ENCODE measurements around the gene SIDT2.

The SIDT2 gene

DNA sequence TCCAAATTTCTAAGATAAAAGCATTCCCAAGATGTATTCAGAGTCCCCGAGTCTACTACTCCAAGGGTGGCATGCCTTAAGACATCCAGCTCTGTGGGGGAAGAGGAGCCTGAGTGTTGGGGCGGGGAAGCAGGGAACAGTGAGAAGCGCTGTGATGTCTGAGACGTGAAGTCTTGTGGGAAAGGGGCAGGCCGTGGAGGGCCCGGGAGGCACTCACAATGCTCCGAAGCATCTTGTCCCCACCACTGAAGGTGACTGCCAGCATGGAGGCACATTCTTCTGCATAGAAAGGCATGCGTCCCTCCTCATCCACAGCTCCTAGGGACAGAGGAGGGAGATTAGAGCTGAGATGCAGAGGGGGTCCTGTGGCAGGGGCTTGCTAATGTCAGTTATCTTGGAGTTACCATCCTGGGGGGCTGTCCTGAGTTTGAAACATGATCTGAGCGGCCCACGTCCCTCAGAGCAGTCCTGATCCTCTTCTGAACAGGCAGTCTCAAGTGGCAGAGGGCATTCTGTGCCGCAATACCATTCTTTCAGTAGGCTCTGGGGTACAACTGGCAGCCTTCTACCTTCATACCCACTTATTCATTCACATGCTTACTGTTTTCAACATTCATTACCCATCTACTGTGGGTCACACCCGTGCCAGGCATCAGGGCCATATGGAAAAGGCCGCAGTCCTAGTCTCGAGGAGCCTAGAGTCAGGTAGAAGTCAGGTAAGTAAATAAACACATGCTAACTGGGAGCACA, 44.6 kb downstream of the SIDT2 start:
- no peak for DNase-seq (ENCODE audit: low read depth)

DNA sequence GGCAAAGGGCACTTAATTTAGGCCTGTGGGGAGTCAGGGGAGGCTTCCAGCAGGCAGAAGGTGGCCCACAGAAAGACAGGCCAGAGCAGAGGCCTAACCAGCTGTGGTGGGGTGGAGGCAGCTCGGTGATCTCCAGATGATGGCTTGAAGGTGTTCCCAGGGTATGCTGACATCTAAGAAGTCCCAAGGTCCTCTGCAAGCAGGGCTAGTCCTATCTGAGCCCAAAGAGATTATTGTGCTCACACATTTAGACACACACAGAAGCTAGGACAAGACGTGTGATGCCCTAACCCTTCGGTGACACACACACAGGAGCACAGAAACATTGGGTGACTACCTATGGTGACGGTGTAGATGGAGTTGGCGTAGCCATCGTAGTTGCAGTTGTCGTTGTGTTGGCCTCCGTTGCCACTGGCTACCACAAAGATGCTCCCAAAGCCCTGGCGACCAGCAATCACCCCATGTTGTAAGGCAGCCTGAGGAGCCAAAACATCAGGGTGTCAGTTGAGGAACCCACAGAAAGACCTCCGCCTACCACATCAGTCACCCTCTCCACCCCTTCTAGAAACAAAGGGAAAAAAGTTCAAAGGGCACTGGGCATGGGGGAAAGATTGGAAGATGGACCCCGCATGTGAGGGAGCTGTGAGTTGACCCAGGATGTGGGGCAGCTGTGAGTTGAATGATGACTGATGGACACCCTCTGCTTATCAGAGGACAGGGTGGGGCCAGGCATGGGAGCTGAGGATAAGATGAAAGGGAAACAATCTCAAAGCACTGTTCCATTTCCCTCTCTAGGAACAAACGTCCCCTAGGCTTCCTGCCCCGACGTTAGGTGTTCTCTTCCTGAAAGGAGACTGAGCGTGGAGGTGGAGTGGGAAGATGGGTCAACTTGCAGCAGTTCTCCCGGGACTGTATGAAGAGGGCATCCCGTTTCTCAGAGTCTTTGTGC, 45.5 kb downstream of the SIDT2 start:
- no peak for DNase-seq (ENCODE audit: low read depth)

DNA sequence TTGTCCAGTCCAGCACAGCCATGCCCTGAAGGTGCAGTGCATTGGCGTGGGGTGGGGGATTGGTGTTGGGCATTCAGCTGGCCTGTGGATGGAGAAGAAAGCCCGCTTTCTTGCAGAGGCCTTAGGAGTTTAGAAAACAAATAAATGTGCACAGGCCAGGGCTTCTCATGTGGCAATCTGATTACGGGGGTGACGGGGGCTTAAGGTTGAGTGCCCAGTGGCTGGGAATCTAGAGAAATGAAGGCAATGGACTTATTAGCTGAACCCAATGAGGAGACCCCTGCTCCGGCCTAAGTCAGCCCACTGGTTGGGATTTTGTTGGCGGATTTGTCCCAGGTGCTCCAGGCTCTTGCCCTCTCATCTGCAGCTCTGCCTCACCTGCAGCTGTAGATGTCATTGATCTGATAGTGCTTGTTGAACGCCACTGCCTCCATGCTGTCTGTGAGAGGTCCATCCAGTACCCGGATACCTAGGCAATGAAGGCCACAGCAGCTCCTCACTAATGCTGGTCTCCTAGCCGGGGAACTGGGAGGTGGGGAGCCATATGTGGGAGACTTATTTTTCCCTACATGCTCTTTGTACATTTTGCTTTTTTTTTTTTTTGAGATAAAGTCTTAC, 47.1 kb downstream of the SIDT2 start:
- DNase-seq (ENCODE audit: low read depth), result no peak

DNA sequence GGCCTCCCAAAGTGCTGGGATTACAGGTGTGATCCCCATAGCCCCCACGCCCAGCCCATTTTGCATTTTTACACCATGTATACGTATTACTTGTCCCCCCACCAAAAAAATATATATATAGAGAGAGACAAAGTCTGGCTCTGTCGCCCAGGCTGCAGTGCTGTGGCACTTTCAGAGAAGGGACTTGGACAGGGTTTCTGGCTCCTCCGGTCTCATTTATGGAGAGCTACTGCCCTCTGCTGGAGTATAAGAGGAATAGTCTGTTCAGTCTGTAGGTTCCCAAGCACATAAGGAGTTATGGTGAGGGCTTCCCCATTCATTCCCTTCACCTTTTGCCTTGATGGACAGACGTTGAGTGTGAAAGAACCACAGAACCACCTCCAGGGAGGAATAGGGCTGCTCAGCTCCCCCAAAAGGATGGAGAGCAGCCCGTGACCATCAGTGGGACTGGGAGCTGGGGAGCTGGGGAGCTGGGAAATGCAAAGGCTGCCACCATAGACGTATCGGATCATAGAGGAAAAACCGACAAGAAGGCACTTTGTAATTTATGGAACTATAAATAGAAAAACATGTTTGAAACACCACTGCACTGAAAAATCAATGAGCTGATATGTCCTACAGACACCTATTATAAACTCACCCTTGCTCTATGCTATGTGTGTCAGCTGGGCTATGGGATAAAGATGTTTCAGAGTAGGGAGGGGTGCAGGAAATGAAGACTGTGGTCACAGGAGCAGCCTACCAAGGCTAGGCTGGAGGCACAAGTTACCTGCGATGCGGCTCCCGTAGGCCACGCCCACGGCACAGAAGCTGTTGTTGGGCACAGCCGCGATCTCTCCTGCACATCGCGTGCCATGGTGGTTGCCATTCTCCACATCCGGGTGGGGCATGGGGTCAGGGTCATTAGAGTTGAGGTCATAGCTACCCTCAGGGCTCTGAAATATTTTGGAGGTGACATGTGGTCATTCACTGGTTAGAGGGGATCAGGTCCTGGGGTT, 48.1 kb downstream of the SIDT2 start:
- no peak for DNase-seq (ENCODE audit: low read depth)

DNA sequence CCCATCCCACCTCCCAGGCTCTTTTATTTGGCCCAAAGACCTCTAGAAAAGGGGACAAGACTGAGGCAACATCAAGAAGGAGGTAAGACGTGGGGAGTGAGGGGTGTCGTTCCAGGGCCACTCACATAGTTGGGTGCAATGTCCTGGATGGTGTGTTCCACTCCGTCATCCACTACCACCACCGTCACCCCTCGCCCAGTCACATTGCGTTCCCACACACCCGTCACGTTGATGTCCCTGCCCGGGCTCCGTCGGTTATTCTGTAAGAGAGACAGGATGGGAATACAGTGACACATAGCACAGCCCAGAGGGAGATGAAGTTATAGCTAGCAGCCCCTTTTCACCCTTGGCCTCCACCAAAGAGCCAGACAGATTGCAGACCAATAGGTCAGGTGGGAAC, 49.5 kb downstream of the SIDT2 start:
- DNase-seq (ENCODE audit: low read depth), result no peak

DNA sequence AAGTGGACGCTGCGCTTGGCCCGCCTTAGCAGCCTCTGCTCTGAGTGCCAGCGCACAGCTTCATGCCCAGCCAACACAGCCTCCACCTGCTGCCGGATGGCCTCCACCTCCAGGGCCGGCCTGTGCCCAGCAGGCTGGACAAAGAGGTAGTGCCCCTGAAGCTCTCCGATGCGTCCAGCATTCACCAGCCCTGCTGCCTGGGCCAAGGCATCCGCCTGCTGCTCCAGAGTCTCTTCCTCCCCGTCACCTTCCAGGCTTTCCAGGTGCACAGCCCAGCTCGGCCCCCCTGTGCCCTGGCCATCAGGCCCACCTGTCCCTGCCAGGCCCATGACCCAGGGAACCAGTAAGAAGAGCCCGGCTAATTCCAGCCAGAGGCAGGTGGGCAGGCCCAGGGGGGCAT, 50.9 kb downstream of the SIDT2 start:
- no peak for DNase-seq (ENCODE audit: low read depth)

DNA sequence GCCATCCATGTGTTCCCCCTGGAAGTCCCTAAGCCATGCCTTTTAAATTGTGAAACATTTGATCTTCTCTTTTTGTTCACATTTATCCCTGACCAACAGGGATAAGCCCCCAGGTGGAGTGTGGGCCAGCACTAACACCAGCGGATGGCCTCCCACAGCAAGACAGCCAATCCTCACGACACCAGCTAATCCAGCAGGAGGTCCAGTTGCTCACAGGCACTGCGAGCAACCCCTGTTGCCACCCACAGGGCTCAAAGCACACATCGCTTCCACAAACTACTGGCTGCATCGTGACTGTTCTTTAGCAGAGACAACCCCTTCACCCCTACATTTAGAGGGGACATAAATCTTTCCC, 51.4 kb downstream of the SIDT2 start:
- no peak for DNase-seq (ENCODE audit: low read depth)

DNA sequence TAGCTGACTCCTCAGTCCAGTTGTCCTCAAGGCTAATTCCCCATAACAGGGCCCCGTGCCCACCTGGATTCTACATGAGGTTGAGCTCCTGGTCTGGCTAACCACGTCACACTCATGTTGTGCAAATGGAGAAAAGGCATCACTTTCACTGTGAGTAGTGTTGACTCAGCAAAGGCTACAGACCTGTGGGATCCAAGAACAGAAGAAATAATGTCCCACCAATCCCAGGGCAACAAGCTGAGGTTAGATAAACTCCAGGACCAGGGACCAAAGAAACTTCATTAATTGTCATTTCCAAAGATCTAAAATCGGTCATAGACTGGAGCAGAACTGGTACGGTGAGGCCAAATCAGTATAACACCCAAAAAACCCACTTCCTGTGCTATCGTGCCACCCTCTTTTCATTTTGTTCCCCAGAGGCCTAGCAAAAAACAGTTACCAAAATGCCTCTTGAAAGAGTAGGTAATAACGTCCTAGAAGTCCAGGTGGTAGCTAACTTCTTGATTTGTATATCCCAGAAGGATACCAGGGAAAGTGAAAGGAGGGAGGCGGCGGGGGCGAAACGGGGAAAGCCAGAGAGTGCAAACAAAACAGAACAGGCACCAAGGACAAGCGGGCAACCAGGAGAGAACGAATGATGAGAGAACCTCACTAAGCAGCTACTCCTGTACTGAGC, 51.9 kb downstream of the SIDT2 start:
- DNase-seq (ENCODE audit: low read depth), result no peak

DNA sequence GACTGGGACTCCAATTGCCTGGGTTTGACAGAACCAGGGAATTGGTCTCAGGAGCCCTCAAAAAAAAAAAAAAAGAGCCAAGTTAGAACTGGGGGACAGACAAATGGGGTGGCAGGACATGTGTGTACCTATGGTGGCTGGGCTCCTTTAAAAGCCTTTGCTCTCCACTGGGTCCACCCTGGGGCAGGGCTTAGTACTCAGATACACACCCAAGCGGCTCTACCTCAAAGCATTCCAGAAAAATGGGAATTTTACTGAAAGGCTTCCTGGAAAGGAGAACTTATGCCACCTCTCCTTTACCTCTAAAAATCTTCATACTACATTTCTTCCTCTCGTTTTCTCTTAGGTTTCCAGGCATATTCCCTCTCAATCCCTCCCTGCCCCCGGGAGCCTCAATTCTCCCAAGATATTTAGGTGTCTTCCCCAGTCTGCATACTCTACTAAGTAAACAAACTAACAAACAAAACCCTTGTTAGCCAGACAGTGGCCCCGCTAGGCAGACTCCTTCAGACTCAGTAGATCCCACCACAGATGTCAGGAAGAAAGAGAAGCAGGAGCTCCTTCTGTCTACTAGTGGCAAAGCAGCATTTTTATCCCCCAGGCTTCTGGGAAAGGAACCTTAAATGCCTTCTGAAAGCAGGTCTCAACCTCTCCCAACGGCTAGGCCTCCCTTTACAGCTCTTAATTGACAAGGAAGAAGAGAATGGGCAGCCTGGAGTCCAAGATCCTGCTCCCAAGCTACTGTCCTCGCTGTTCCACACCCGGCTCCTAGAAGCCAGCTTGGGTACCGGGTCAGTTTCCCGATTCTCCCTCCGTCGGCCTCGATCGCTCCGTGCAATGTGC, 52.7 kb downstream of the SIDT2 start:
- no peak for DNase-seq (ENCODE audit: low read depth)

DNA sequence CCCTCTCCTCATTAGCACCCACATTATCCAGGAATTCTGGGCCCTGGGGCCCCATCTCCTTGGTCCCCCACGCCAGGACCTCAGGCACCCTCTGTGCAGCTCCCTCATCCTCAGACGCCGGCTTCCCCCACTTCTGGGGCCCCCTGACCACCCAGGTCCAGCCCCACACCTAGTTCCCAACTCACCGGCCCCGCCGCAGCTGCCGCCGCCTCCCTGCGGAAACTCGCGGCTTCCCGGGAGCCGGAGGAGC, 53.2 kb downstream of the SIDT2 start, which contains the start of gene PCSK7:
PCSK7 (minus strand) TSS at position 232 of the 250 bp plus-strand sequence. CDS start 2,229 bp downstream, outside the sequence.
- DNase-seq (ENCODE audit: low read depth), result no peak

DNA sequence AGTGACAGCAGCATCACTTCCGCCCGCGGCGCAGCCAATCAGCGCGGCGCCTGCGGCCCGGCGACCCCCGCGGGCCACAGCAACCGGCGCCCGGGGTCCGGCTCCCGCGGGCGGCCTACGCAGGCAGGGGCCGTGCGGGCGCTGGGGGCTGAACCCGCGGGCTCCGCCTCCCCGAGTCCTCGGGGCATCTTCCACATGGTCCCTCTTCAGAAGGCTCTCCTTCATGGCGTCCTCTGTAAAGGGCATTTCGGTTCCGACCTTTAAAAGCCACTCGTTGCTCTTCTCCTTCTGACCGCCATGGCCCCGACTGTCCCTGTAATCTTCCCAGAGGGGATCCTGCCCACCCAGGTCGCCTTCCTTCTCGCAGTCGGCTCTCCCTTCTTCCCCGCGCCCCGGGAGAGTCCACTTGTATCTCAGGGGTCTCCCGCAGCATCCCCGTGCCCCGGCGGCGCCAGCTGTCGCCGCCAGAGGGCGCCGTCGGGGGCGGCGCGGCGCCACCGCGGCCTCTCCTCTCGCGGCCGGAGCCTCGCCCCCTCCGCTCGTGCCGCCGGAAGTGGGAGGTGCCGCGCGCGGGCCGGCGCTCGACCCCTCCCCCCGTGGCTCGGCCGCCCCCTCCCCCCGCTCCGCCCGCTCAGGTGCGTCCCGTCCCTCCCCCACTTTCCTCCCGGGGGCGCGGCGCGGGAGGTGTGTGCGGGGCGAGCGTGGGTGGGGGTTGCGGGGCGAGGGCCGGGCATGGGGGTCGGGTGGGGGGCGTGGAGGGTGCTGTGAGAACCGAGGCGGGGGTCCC, 53.7 kb downstream of the SIDT2 start, which contains the start of gene RNF214:
RNF214 (plus strand) TSS at position 580 of the 787 bp plus-strand sequence. CDS start 1,602 bp downstream, outside the sequence.
- peak; percentile 64 for DNase-seq (ENCODE audit: low read depth)

DNA sequence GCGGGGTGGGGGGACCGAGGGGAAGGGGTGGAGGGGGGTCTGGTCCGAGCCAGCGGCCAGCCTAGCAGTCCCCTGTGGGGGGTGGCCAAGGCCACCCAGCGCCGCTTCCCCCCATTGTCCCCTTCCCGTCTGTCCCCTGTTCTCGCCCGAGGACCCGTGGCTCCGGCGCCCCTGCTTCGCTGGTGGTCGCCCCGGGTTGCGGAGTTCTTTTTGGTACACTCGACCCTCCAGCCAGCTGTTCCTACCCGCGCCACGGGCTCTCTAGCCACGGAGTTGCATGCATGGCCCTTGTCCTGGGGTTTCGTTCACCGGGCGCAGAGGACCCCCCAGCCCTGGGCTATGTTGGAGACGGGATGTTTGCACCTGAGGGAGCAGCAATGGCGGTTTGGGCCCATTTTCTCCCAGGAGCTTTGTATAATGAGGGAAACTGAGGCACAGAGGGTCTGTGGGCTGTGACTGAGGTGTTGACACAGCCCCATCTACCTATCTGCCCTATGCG, 54.4 kb downstream of the SIDT2 start:
- no peak for DNase-seq (ENCODE audit: low read depth)

DNA sequence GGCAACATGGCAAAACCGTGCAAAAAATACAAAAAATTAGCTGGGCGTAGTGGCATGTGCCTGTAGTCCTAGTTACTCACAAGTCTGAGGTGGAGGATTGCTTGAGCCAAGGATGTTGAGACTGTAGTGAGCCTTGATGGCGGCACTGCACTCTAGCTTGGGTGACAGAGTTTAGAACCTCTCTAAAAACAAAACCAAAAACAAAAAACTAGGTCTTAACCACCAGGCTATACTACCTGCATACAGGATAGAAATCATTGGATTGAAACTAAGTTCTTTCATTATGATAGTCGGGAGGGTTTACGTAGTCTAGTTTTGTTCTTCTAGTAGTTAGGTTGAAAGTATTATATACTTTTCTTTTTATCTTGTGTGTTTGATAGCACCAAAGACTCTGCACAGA, 59.7 kb downstream of the SIDT2 start:
- DNase-seq (ENCODE audit: low read depth), result no peak

DNA sequence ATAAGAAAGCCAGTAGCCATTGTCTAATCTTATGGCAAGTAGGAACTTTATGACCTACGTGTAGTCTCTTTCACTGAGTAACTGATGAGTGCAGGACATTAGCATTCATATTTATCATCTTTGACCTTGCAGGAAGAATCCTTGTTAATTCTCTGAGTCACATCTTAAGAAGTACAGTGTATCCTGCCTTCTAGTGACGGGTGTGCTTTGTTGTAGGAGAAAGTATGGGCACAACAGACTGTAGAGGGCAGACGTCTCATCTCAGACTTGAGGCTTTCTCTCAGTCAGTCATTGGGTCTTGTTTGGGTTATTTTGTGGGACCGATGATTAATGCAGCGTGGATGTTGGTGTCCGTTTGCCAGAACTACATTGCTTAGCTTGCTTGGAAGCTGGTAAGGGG, 60.8 kb downstream of the SIDT2 start:
- DNase-seq (ENCODE audit: low read depth), result no peak

Measured in stimulated activated CD8-positive, alpha-beta memory T cell treated with anti-CD3 and anti-CD28 coated beads, Interleukin-15, amount 100 ng/mL, for 24 hours (primary cell).